HG03521 (cell line): Measurements from ENCODE around the gene HSPB9.

Source experiments
- ATAC-seq: cut with Tn5 transposase; IDR thresholded peaks from one replicate; pipeline ENCODE4 v1.9.1; 2021; ENCODE audit warnings: mild to moderate bottlenecking, moderate library complexity; ENCODE audit not compliant: unreplicated experiment

The HSPB9 gene

DNA sequence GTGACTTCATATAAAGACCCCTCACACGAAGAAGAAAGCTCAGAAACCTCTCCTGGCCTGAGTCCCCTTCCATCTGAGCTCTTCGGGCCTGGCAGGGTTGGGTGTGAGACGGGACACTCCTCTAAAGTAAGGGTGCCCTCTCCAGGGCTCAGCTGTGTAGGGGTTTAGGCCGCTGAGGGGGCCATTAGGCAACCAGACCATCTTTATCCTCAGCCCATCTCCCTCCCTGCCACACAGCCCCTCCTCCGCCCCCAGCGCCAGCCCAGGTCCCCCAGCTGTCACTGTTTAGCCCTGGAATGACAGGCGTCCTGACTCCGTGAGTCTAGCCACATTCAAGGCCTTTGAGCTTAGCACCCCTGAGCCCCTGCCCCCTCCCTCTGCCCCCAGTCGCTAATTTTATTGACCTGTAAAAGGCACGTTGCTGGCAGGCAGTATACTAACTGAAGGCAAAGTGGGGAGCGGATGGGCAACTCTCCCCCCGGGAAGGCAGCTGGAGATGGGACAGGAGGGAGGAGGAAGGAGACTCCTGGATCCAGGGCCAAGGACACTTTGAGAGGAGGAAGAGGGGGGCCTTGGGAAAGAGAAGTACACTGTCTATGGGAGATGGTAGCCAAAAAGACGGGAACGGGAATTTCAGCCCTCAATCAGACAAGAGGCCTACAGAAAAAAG, 23.7 kb upstream of the HSPB9 start:
- ATAC-seq = no peak

DNA sequence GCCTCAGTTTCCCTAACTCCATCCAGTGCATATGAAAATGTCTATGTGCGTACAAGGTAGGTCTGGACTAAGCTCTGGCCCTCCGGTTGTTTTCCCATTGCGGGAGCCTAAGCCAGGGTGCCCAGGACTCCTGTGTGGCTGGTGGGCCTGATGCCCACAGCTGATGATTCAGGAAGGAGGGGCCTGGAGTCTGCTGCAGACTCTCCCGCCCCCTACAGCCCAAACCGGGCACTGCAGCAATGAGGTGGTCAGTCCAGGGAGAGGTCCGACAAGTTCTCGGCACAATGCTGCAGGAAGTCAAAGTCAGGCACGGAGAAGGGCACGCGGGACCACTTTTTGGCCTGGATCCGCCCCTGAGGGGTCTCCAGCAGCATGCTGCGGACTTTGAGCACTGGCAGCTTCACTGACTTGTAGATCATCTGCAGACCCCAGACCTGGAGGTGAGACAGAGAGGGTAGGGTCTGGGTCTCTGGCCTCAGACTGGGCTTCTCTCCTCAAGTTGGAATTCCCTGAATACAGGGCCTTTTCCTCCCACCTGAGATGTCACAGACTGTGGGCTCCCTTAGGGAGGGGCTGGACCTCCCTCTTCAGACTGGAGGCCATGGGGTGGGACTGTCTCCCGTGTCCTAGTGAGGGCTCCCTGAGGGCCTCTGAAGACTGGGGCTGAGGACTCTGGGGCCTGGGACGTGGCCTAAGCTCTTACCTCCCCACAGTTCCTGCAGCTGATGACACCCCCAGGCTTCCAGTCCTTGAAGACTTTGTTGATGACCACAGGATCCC, 20.9 kb upstream of the HSPB9 start:
- ATAC-seq = no peak

DNA sequence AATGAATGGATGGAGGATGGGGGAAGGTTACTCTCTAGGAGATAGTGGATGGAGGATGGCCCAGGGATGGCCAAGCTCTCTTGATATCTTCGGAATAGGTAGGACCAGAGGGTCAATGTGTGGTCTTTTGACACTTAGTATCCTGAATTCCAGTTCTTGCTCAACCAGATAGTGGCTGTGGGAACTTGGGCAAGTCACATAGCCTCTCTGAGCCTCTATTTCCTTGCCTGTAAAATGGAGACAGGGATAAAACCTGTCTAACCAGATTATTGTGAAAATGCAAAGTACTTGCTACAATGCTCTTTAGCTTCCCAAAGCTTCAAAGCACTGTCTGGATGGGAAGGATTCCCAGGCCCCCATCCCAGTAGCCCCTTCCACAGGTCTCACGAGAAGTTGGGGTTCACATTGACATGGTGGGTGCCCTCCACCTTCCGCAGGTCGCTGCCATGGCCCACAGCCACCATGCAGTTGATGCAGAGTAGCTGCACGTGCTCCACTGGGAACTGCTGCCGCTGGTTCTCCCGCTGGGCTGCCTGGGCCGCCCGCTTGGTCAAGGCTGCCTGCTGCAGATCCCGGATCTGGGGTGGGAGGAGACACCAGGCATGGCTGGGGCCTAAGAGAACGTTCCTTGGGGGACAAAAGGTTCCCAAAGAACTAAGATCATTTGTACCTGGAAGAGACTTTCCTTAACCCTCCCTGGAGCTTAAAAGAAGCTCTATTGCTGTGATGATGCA, 19.2 kb upstream of the HSPB9 start:
- ATAC-seq = no peak

DNA sequence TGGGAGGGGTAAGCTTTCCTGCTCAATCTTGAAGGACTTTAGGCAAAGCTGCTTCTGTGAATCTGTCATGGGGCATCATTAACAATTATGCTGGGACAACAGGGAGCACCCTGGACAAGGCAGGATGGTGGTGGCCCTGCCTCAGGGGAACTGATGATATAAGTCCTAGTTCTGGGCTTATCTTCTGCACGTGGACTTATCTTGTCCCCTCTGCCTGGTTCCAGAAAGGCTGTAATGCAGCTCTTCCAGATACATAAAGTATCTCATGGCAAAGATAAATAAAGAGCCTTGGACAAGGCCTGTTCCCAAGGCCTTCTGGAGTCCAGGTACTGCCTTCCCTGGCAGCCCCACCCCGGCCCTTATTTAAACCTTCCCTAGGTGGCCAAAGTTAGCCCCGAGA, 18.3 kb upstream of the HSPB9 start:
- no peak for ATAC-seq

DNA sequence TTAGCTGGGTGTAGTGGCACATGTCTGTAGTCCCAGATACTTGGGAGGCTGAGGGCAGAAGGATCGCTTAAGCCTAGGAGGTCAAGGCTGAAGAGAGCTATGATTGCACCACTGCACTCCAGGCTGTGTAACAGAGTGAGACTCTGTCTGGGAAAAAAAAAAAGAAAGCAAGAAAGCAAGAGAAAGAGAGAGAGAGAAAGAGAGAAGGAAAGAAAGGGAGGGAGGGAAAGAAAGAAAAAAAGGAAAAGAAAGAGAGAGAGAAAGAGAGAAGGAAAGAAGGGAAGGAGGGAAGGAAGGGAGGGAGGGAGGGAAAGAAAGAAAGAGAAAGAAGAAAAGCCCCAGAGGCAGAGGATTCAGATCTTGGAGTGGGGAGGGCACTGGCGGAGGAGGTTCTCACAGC, 16.6 kb upstream of the HSPB9 start:
- no peak for ATAC-seq

DNA sequence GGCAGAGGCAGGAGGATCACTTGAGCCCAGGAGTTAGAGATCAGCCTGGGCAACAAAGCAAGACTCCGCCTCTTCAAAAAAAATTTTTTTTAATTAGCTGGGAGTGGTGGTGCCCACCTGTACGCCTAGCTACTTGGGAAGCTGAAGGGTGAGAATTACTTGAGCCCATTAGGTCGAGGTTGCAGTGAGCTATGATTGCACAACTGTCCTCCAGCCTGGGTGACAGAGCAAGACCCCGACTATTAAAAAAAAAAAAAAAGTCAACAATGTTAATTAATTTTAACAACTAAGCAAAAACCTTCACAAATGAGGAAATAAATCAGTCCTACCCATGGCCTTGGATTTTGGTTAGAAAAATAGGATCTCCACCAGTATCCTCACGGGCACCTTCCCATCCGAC, 15.5 kb upstream of the HSPB9 start:
- no peak for ATAC-seq

DNA sequence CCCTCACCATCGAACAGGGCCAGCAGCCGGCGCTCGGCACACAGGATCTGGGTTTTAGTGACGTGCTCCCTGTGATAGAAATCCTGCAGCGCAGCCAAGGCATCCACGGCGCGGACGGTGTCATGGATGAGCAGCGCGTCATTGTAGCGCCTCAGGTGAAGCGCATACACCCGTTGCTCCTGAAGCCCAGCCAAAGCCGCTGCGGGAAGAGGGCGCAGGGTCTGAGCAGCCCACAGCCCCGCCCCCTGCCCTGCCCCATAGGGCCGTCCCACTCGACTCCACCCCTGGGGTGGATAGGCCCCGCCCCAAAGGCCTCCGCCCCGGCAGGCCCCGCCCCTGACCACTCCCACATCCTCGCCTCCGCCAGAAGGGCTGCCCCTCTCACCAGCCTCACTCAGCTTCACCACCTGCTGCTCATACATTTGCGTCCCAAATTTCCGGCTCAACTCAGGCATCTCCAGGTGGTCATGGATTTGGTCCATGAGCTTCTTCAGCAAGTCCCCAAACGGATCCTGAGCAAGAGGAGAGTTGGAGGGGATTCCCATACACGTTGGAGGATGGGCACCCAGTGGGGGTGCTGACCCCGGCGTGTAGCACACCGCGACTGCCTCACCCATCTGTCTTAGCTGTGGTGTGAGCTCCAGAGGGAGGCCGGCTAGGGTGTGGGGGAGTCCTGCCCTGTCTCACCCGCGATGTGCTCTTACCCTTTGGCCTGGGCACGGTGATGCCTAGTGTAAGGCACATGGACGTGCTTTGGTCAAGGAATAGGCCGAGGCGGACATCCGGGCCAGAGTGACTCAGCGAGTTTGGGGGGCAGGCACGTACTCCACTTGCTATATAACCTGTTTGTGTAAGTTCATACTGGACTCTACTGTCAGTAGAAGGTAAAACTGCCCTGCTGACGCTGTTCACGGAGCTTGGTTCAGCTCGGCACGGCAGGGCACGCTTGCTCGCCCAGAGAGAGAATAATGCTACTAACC, 14.7 kb upstream of the HSPB9 start:
- peak; percentile 63 for ATAC-seq

DNA sequence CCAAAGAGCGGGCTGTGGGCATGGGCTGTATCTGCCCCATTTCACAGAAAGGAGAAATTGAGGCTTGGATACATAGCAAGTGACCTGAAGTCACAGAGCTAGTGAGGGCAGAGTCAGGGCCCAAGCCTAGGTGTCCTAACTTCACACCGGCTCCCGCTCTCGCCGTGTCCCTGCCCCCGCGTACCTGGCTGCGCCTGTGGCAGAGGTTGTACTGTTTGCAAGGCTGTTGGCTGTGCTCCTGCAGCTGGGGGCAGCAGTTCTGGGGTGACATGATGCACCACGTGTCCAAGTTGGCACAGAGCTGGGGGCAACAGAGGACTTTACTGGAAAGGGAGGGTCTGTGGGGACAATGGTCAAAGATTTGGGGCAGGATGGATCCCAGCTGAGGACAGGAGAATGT, 13.5 kb upstream of the HSPB9 start:
- no peak for ATAC-seq

DNA sequence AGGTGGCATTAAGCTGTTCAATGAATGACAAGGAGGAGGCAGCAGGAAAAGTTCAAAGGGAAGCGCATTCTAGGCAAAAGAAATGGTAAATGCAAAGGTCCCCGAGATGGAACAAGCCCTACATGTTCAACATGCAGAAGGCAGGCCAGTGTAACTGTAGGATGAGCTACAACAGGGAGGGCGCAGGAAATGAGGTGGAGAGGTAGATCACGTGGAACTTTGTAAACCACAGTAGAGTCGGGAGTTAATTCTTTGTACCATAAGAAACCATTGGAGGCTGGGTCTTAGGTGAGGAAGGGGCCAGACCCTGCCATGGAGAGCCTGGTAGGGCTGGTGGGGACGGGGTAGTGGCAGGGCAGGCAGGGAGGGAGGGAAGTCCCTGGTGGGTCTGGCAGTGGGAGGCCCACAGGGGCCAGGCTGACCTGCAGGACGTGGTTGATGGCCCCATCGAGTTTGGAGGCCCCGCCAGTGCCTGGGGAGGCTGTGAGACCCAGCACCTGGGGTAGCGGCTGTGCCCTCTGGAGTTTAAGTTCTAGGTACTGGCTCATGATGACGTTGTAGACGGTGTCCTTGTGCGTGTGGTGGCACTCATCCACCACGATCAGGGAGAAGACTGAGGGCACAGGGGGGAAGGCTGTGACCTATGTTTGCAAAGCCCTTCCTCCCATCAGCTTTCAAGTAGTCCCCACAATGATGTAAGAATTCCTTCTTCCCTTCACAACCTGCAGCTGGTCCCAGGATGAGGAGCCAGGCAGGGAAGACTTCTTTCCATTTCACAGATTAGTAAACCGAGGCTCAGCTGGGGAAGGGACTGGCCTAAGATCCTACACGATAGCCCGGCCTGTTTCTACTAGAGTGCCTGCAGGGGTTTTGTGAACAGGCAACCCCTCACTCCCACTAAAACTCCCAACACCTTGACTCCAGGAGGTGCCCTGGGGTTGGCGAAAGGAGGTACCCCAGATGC, 12.0 kb upstream of the HSPB9 start:
- ATAC-seq = no peak

DNA sequence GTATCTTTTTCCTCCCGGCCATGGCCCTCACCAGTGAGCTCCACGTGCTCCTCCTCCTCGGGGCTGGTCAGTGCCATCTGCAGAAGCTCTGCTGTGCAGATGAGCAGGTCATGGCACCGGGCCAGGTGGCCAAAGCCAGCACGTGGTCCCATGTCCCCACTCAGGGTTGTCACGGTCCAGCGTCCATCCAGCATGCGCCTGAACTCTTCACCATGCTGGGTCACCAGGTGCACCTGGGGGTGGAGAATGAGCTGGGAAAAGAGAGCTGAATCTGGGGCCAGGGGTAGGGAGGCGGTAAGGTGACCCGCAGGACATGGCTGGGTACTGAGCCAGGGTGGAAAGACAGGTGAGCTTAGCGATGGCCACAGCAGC, 11.4 kb upstream of the HSPB9 start:
- no peak for ATAC-seq

DNA sequence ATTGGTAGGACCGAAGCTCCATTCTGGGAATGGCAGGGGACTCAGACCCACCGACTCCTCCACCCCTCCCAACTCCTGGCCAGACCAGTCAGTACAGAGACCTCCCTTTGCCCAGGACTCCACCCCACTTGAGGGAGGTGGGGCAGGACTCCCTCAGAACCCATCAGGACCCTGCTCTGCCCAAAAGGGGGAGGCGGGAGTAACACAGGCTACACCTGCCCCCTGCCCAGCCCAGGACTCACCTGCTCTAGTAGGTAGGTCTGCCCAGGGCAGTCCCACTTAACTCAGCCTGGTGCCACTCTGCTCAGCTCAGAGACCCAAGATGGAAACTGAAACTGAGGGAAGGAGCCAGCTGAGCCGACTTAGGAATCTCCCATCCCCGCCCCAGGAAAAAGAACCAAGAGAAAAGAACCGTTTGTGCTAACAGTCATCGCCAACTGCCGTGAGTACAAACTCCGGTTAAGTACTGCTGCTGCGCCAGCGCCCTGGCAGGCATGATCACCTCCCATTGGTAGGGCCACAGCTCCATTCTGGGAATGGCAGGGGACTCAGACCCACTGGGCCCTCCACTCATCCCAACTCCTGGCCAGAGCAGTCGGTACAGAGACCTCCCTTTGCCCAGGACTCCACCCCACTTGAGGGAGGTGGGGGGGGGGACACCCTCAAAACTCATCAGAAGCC, 10.6 kb upstream of the HSPB9 start:
- ATAC-seq = peak; percentile 10

DNA sequence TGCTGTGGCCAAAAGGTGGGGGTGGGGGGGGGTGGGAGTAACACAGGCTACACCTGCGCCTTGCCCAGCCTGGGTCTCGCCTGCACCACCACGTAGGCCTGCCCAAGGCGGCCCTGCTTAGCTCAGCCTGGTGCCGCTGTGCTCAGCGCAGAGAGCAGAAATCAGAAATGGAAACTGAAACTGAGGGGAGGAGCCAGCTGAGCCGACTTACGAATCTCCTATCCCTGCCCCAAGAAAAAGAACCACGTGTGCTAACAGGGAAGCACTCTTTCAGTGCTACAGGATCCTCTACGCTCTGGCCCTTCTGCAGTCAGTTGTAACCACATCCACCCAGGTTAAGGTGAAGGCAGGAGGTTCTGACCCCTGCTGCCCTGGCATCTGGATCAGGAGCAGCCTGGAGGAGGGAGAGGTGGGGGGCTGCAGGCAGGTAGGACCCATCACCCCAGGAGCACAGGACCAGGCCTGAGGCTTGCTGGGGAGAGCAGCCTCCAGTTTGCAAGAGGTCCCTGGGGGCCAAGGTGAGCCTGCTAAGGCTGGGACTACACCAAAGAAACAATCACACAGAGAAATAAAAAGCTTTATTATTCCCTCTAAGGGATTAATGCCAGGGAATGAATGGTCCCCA, 9.9 kb upstream of the HSPB9 start, which contains the start of gene DHX58:
DHX58 (minus strand) TSS at position 163 of the 625 bp plus-strand sequence. CDS start 822 bp downstream, outside the sequence.
- ATAC-seq = peak; percentile 53

DNA sequence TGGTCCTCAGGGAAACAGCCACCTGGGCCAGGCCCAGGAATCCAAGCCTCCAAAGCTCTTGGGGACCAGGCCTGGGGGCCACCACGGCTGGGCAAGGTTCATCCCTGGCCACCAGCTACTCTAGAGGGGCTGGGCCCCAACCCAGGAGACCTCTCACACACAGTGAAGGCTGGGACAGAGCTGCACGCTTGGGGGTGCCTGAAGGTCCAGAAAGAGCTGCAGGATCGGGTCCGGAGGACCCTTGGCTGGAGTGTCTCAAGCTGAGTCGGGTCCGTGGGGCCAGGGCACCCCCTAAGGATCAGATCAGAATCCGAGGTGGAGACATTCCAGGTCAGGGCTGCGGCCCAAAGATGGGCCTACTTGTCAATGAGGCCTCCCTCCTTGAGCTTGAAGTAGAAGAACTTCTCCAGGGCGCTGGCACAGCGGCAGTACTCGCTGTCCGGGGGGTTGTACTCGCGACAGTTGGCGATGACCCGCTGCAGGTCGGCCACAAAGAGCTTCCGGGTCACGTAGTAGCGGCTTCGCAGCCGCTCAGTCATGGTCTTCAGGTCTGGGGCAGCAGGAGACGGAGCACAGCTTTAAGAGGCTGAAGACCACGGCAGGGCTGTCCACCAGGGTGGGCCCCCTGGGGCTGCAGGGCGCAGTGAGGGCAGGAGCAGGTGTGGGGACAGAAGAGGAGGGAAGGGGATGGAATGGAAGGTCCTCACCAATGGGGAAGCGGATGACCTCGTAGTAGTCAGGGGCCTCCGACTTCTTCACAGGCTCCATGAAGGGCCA, 9.1 kb upstream of the HSPB9 start:
- no peak for ATAC-seq

DNA sequence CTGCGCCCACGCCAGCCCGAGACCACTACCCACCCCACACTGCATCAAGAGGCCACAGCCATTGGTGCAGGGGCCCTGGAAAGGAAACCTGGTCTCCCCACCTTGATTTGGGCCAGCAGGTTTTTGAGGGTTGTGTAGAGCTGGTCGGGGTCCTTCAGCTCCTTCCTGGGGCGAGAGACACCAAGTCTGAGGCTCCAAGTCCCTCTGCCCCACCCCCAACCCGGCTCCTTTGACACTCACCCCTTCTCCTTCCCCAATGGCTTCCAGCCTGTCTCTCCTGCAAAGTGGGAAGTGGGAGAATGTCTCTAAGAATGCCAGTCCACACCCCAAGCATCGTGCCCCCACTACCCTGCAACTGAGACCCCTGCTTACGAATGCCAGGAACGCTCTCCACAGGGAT, 8.5 kb upstream of the HSPB9 start:
- no peak for ATAC-seq

DNA sequence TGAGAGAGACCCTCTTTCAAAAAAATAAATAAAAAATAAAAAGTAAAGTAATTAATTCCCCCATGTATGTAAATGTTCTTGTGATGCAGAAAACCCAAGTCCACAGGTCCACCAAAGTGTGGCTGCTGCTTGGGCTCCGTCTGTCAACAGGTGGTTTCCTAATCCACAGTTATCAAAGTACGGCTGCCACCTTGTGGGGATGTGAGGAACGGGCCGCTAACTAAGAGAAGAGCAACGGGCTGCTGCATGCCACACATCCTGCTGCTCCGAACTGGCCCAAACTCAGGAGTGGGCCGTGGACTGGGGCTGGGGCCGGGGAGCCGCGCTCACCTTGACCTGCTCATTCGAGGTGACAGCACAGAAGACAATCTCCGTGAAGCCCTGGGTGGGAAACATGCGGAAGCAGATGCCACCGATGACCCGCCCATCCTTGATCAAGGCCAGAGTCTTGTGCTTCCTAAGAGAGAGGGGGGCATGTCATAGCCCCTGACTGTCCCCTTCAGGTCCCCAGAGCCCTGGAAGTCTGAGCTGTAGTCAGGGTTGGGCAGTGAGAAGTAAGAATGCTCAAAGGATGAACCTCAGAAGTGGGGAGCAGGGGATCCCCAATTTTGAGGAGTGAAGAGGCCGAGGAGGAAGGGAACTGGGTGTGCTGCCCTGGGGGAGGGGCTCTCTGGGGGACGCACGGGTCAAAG, 5.8 kb upstream of the HSPB9 start:
- no peak for ATAC-seq

DNA sequence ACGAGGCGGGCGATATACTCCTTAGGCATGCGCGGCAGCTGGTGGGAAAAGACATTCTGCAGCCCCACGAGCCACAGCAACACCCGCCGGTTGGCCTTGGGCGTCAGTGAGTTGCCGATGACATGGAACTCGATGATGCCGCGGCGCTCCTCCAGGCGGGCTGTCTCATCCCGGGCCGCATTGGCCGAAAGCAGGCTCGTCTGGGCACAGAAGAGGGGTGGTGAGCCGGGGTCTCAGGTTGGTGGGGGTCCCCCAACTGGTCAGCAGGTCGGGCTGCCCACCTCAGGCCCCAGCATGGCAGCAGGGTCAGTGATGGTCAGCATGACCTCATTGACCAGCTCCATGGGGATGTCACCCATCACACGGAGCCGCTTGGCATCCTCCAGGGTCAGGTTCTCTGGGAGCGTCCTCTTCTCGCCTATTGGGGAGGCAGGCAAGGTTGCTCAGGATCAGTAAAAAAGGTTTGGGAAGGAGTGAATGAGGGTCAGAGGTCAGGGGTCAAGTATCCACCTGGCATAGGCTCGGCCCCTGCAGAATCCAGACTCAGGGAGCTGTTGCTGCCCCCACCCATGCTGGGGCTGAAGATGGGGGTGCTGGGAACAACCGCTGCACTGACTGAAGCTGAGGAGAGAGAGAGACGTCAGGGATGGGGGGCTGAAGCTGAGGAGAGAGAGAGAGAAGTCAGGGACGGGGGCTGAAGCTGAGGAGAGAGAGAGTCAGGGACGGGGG, 5.0 kb upstream of the HSPB9 start:
- ATAC-seq = no peak

DNA sequence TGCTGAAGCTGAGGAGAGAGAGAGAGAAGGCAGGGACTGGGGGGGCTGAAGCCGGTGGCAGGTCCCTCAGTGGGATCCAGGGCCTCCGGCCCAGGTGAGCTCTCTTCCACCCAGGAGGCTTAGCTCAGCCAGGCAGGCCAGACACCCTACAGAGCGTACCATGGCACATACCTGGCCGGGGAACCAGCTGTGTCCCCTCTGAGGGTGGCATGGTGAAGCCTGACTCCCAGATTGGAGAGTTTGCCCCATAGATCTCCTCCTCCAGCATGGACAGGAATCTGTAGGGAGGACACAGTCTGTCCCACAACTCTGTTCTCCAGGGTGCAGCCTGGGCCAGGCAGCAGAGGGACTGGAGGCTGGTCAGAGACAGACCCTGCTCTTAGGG, 4.5 kb upstream of the HSPB9 start:
- ATAC-seq = no peak
